ENCODE data around the gene DLX2.

Gene DLX2

DNA sequence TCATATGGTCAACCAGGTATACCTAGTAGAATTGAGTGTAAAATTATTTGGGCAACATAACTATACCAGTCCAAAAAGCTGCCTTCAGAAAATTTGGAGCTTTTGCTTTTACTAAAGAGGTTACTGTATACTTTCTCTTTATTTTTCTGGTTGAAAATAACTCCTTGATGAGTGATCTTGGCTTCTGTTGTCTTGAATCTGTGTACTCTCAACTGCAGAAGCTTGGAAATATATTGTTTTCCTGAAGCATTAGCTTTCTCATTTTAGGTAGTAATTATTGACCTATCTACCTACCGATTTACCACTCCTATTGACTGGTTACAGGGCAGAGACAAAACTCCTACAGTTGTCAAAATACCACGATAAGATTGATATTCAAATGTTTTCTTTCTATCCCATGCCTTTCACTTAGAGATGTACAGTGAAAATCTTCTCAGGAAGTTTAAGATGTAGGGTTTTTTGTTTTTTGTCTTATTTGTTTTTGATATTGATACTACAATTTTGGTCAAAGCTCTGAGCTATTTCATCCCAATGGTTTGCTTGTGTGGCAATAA is 53.1 kb downstream of the DLX2 start:
- DNase-seq: no peak
